GF-D8 (cell line): ENCODE data around the gene MYOM3.

ENCODE experiments used
- DNase-seq: peaks from one replicate; lab custom pipeline; 2025; lab: John Stamatoyannopoulos, UW

Gene MYOM3

DNA sequence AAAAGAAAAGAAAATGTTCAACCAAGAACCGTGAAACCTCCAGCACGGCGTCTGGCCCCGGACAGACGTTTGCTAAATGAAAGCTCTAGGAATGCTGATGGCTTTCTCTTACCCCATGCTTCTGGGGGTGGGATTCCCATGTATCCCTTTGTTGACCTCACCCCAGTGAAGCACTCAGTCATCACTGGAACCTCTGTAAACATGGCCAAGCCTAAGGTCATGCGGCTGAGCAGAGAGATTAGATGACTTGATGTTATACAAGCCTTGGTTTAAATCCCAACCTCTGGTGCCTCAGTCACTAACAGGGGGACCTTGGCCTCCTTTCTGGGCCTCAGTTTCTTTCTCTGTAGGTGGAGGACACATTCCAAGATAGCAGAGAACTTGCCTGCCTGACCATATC, 2.8 kb upstream of the MYOM3 start:
- no peak for DNase-seq

DNA sequence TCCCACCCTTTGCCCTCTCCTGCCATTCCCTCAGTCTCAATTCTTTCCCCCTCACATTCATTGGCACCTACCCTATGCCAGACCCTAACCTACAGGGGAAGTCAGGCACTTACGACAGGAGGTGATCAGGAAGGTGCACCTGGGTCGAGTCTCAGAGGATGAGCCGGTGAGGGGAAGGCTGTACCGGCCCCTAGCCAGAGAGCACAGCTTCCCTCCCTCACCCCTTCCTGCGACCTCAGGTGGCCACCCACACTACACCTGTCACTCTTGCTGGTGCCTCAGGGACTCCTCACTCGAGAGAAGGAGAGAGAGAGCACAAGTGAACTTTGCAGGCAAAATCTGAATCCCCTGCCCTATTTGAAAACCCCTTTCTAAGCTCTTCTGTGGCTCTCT, 1.7 kb upstream of the MYOM3 start:
- DNase-seq = no peak

DNA sequence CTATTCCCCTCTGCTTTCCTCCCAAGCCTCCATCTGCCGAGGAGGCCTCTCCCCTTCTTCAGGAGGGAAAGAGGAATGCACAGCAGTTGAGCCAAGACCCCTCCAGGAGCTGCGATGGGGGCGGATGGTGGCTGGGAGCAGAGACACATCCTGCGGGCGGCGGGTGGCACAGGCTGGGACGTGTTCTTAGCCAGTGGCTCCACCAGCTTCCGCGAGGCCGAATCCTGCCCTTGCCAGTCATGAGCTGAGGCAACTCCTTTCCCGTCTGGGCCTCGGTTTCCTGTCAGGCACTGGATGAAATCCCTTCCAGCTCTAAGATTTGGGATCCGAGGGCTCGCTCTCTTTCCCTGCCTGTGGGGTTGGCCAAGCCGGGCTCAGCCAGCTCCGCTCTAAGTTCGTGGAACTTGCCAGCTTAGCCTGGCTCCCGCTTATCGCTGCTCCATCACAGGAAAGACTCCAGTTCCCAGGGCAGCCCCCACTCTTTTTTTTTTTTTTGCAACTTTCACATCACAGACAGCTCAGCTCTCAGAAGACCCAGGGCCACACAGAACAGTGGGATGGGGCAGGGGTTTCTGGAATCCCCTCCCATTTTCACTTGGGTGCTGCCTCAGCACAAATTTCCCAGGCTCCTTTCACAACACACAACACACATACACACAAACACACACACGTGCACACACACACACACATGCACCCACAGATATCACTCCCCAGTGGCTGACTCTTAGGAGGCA, 506 bp downstream of the MYOM3 start:
- DNase-seq = no peak

DNA sequence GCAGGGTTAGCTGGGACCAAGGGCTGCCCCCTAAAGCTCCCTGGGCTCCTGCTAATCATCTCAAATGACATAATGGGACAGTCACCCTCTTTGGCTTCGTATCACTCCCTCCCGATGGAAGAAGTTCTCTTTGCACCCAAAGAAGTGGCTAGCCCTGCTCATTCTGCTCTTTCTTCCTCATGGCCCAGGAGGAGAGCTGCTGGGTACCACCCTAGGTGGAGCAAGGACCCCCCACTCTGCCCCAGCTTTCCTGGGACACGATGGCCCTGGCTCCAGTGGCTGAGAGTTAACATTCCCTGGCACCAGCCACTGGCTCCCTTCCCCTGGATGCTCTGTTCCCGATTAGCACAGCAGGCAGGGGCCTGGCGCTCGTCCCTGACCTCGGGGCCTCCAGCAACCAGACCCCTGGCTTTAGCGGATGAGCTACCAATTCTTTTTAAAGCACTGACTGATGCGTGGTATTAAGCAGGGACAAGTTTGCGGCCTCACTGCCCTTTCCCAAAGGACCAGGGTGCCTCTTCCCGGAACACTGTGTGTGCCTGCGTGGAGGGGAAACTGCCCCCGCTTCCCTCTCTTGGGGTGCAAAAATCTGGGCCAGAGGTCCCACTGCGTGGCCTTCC, 1.2 kb downstream of the MYOM3 start:
- no peak for DNase-seq

DNA sequence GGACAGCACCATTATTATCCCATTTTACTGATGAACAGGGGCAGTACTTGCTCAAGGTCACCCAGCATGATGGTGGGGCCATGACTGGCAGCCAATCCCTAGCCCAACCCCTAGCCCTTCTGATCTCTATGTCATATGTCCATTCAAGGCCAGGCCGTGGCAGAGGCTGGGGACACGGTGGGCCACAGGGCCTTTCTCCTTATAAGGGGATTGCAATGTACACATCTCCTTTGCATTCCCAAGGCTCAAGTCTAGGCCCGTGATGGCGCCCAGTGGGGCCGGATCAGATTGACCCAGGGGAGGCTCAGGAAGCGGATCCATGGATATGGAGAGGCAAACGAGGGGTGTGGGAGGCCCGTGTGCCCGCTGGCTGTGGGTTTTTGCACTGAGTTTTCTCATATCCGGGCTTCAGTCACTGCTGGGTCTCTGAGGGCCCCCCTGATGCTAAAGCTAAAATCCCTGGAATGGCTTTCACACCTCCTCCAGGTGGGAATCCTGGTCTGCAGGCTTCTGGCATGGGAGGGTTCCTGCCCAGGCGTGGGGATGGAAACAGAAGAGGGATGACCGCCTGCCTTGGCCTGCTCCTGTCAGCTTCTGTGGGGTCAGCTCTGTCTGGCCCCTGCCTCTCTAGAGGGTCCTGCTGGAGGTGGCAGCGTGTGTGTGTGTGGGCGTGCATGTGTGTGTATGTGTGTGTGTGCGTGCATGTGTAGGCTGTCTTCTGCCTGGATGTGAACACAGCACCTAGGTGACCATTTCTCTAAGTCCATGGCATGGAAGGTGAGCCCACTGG, 2.1 kb downstream of the MYOM3 start:
- DNase-seq = no peak

DNA sequence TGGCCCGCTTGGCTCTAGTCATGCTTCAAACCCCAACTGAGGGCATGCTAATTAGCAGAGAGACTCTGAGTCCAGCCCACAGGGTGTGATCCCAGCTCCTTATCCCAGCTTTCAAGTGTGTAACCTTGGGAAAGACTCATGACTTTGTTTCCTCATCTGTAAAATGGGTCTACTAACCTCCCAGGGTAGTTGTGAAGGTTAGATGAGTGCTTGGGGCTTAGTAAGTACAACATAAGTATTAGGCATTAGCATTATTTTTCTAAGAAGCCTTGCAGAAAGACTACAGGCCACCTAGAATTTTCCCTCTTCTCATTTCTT, 2.8 kb downstream of the MYOM3 start:
- no peak for DNase-seq

DNA sequence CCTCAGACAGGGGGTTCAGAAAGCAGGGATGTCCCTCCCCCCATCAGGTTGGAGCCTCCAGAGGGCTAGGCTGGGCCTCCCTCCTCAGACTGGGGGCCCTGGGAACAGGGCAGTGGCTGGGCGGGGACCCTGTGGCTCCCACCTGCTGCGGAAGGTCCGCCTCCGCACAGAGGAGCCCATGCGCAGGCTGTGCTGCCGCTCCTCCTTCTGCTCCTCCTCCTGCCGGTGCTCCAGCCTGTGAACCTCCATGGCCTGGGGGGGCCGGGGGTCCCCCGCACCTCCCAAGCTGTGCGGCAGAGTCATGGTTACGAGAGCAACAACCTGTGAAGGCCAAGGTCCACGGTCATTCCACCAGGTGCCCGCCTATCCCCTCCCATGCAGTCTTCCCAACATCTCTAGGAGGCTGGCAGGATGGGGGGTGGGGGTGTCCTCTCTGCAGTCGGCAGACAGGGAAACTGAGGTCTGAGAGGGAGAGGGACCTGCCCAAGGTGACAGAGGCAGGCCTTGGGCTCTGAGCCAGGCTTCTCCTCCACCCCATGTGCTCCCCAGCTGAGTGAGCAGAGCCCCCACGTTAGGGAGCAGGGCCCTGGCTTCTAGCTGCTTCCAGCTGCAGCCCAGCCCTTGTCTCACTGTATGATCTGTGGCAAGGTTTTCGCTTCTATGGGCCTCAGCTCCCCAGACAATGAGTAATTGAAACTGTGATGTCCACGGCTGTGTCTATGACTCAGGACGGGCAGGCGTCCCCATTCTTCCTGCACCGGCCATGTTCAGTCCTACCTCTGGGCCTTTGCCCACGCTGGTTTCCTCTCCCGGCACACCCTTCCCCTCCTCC, 3.4 kb downstream of the MYOM3 start:
- no peak for DNase-seq

DNA sequence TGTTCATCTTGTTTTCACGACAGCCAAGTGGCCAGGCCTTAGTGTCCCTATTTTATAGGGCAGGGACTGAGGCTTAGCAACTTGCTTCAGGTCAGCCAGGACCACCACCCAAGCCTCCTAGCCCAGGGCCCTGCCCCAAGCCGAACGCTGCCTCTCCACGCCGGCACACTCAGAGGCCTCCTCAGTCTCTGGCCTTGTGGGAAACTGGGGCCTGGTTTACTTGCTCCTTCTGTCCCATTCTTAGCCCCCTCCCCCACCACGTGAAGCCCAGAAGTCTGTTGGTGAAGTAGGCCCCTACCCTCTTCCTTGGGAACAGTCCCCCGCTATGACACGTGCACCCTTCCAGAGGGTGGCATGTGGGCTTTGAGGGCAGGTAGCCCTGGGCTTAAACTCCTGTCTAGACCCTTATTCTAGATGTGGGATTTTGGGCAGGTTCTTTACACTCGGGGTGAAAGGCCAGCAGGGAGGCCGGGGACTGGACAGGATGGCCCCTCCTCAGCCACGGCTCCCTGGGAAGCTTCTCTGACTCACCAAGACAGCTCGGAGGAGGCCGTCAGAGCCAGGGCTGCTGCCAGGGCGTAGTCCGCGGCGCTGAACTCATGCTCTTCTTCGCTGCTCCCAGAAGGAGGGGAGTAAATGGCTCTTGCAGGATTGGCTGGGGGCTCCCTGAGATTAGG, 4.3 kb downstream of the MYOM3 start:
- no peak for DNase-seq

DNA sequence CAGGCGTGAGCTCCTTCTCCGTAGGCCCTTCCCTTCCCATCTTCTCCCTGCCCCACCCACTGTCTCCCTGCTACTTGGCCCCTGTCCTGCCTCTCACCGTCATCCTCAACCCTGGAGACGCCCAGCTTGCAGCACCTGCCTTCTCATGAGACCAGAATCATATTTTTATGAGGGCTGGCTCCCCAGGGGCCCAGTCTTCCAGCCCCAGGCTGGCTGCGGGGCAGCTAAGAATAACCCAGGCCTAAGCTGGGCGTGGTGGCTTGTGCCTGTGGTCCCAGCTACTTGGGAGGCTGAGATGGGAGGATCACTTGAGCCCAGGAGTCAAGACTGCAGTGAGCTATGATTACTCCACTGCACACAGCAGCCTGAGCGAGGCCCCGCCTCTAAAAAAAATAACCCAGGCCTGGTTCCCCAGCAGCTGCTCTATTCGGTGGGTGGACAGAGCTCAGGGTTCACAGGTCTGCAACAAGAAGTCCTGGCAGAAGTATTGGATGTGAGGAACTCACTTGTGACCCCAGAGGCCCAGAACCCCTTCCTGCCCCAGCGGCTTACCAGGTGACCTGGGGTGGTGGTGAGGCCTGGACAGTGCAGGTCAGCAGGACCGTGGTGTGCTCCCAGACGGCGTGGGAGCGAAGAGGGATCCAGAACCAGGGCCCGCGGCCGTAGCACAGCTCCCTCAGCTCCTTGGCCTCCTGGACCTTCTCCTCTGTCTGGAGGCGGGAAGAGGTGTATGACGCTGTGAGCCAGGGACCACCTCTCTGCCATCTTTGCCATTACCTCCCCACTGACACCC, 6.4 kb downstream of the MYOM3 start:
- no peak for DNase-seq

DNA sequence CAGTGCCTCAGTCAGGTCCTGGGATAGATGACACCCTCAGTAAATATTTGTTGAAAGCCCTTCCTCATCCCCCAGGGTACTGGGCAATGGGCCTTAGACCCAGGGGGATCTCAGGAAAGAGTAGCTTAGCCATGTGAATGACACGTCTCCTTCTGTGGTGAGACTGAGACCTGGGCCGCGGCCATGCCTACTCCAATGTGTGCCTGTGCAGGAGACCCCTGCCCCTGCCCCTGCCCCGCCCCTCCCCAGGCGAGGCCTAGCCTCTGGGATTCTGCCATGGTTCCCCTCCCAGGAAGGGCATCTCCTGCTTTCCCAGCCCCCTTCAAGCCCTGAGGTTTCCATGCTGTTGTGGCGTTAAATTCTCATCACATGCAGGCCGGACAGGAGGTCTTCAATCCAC, 7.1 kb downstream of the MYOM3 start:
- no peak for DNase-seq

DNA sequence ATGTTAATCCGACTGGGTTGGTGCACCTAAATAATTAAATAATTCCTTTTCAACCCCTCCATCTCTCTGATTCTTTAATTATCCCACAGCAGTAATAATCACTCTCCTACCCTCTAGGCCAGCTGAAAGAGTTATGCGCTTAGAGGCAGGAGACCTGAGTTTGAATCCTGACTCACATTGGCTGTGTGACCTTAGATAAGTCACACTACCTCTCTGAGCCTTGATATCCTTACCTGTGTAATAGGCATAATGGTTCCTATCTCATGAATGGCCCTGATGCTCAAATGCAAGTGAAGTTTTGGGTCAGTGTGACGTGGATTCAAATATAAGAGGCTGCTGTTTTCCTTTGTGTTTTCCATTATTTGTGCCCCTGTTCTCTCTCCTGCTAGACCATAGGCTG, 8.1 kb downstream of the MYOM3 start:
- no peak for DNase-seq

DNA sequence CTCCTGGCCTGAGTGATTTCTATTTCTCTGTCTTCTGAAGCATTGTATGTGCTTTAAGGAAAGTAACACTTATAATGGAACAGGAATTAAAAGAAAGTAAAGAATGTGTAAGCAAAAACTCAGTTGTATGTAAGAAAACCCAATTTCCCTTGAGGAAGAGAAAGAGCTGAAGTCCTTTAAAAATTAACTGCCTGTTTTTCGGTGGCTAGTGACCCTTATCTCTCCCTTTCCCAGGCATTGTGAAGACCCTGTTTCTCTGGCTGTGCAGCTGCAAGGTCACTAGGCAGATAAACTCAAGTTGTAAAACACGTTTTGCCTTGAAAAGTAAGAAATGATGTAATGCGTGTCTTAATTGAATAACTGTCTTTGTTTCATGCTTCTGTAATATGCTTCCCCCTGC, 8.5 kb downstream of the MYOM3 start:
- DNase-seq = no peak

DNA sequence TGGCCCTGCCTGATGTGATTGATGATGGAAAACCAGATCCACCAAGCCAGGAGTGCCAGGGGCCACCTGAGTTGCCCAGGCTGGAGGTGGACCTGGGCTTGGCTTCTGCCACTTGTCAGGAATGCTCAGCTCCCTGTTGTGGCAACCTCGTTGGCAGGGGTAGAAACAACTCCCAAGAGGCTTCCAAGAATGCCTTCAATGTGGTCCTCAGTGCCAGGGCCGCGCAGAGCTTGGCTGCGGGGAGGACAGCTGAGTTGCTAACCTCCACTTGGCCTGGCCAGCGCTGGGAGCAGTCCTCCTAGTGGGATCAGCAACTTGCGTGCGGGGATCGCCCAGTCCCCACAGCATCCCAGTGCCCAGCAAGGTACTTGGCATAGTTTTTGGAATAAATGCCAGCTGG, 9.0 kb downstream of the MYOM3 start:
- DNase-seq = no peak

DNA sequence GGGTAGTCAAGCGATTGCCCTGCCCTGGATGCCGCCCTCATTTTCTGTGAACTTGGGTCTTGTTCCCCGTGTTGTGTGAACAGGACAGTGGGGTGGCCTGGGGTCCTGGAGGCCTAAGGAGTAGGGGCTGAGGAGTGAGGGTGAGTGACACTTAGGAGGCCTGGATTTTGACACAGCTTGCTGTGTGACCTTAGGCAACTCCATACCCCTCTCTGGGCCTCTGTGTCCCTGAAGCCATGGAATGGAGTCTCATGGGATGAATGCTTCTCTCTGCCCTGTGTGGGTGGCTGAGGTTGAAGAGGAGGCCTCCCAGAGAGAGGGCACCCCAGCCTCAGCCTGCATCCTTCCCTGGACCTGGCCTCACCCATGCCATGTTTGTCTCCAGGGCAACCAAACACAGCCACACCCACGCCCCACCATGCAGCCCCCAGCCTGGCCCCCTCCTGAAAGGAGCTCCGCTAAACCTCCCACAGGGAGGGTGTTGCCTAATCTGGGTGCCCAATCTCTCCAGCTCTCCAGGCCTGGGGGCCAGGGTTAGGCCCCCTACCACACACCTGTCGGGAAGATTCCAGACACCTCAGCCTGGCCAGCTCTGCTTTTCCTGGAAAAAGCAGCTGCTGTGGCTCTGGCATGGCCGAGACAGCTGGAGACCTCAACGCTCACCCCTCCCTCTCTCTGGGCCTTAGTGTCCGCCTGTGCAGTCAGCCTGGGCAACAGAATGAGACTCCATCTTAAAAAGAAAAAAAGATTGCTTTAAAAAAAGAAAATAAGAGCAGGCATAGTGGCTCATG, 9.9 kb downstream of the MYOM3 start:
- DNase-seq = no peak

DNA sequence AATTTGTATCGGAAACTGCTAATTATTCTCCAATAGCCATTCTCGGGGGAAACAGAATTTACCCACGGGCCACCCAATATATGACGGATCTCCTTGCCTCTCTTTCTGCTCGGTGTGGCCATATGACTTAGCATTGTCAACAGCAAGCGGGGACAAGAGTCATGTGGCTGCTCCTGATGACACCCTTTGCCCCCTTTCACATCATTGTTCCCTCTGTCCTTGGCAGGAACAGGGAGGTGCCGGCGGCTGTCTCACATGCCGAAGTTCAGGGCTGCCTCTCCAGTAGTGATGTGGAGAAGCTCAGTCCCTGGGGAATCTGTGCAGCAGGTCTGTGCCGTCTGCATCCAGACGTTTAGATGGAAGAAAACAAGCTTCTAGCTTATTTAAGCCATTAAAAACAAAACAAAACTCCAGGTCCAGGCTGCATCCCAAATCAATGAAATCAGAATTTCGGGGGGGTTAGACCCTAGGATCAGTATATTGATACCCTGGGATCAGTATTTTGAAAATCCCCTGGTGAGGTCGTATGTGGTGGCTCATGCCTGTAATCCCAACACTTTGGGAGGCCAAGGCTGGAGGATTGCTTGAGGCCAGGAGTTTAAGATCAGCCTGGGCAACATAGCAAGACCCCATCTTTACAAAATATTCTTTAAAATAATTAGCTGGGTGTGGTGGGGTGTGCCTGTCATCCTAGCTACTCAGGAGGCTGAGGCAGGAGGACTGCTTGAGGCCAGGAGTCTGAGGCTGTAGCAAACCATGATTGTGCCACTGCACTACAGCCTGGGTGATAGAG, 10.8 kb downstream of the MYOM3 start:
- DNase-seq = no peak

DNA sequence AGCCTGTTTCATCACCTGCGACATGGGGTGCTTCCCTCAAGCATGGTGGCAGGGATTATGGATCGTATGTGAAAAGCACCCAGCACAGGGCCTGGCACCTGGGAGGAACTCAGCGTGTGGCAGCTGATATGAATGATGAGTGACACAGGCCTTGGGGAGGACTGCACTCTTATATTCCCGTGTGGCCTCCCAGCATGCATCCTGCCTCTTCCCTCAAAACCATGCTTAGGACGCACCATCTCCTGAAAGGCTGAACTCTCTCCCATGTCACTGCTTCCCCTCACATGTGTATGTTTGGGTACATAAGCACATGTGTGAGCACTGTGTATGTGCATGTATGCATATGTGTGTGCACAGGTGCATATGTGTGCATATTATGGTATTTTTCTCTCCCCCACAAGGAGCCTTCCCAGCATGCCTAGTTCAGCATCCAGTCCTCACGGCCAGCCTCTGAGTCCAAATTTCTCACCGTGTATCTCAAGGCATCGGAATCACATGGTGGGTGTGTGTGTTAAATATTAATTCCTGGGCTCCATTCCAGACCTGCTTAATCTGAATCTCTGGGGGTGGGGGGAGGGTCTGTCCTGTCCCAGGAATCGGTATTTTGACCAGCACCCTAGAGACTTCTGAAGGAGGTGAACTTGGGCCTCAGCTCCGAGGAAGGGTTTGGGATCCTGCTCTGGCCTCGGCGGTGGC, 12.8 kb downstream of the MYOM3 start:
- DNase-seq = no peak

DNA sequence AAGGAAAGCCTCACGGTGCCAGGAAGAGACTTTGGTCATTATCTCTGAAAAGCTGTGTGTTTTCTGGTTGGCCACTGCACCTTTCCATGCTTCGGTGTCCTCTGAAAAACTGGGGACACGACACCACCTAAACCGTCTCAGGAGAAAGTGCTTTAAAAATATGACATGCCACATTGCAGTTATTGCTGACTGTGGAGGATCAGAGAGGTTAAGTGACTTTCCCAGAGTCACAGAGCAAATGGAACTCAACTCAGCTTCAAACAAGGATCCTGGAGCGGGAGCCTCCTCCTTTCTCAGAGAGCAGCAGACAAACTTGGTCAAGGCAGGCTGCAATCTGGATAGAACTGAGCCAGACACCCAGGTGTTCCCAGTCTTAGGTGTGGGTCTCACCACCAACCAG, 13.8 kb downstream of the MYOM3 start:
- DNase-seq = no peak

DNA sequence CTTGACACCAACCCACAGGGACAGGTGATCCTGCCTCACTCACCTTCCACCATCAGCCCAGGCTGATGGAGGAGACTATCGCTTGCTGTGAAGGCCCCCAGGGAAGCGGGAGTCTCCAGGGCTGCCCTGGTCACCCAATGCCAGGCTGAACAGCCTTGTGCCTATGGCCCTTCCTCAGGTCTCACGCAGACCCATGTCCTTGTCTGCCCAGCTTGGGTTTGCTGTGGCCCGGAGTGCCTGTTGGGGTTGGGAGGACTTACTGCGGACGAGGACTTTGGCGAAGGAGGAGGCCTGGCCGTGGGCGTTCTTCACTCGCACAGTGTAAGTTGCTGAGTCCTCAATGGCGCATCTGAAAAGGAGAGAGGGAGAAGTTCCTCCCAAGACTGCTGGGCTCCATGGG, 14.3 kb downstream of the MYOM3 start:
- DNase-seq = no peak

DNA sequence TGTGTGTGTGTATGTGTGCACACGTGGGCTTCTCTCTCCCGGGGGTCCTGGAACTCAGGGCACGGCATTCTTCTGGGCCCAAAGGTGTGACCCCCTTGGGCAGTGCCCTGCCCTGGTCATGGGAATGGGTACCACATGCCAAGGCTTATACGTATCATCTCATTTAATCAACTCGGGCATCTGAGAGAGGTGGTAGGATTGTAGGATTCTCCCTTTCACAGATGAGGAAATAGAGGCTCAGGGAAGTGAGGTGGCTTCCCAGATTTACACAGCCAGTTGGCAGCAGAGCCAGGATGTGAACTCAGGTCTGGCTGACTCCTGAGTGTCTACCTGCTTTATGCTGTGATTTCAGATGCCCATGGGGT, 15.2 kb downstream of the MYOM3 start:
- no peak for DNase-seq
